ENCODE data around the gene TJP2.

The TJP2 gene

GRCh38 chr9:69307446-69308205 lies 133.5 kb downstream of the TJP2 start:
- peak; percentile 99 for DNase-seq (ENCODE audit: low read depth)
- in situ Hi-C loops (cut with HindIII; ENCODE audit: low sequenced_read_pairs) = no loop called here
- peak; percentile 5 for TF ChIP-seq CTCF (IDR thresholded peaks at IDR 0.05; ENCODE audit: low read depth, low read length, missing control alignments)
- no peak overlapping the region for H3K4me3 ChIP-seq (ENCODE audit: low read depth, low read length)

DNA sequence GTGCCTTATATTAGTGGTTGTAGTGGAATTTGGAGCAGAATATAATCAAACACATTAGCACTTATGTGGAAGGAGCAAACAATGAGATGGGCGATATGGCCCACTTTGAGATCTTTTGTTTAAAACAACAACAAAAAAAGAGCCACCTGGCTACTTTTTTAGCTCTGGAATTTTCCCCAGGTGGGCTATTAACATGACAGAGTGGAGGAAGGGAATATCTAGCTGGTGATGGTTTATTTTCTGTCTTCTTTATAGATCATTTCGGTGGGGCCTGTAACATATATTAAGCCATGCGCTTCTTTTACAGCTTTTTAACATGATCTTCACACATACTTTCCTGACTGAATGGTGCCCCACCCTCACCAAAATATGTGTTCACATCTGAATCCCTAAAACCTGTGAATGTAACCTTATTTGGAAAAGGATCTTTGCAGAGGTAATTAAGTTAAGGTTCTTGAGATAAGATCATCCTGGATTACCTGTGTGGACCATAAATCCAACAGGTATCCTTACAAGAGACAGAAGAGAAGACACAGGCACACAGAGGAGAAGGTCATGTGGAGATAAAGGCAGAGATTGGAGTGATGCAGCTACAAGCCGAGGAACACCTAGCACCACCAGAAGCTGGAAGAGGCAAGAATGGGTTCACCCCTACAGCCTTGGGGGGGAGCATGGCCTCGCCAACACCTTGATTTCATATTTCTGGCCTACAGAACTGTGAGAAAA lies 134.3 kb downstream of the TJP2 start:
- in situ Hi-C loops (cut with HindIII; ENCODE audit: low sequenced_read_pairs) = no loop called here

GRCh38 chr9:69313175-69313574 lies 139.1 kb downstream of the TJP2 start:
- in situ Hi-C loops (cut with HindIII; ENCODE audit: low sequenced_read_pairs) = no loop called here
- no peak for DNase-seq (ENCODE audit: low read depth)
- no peak overlapping the region for H3K4me3 ChIP-seq (ENCODE audit: low read depth, low read length)
- TF ChIP-seq CTCF (IDR thresholded peaks at IDR 0.05; ENCODE audit: low read depth, low read length, missing control alignments) = no peak

More for the DNA sequence above, 134.3 kb downstream of the TJP2 start:
- H3K4me3 ChIP-seq (ENCODE audit: low read depth, low read length) = no peak overlapping the region
- DNase-seq (ENCODE audit: low read depth) = no peak
- no peak for TF ChIP-seq CTCF (IDR thresholded peaks at IDR 0.05; ENCODE audit: low read depth, low read length, missing control alignments)

- no peak overlapping the region for H3K4me3 ChIP-seq (ENCODE audit: low read depth, low read length)
- in situ Hi-C loops (cut with HindIII; ENCODE audit: low sequenced_read_pairs) = no loop called here
- DNase-seq (ENCODE audit: low read depth) = no peak
- no peak for TF ChIP-seq CTCF (IDR thresholded peaks at IDR 0.05; ENCODE audit: low read depth, low read length, missing control alignments)
Observed at GRCh38 chr9:69314547-69314946, 140.5 kb downstream of the TJP2 start.

GRCh38 chr9:69317081-69317480 lies 143.0 kb downstream of the TJP2 start:
- no peak for DNase-seq (ENCODE audit: low read depth)
- no peak for TF ChIP-seq CTCF (IDR thresholded peaks at IDR 0.05; ENCODE audit: low read depth, low read length, missing control alignments)
- no peak overlapping the region for H3K4me3 ChIP-seq (ENCODE audit: low read depth, low read length)
- in situ Hi-C loops (cut with HindIII; ENCODE audit: low sequenced_read_pairs) = no loop called here

DNA sequence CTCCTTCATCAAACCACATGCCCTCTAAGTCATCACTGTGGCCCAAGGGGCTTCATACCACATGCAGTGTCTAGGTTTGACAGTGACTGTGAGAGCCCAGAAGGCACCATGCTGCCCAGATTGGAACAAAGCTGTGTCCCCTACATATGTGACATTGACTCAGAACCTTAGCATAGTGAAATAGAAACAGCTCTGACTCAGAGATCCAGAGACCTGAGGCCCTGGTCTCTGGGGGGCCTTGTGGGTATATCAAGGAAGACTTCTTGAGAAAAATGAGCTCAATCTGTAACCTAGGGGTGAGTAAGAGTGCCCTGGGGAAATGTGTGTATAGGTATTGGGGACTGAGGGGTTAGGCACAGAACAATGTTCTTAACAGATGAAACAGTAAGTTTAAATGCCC lies 143.8 kb downstream of the TJP2 start:
- in situ Hi-C loops (cut with HindIII; ENCODE audit: low sequenced_read_pairs) = no loop called here
- DNase-seq (ENCODE audit: low read depth) = no peak
- no peak for TF ChIP-seq CTCF (IDR thresholded peaks at IDR 0.05; ENCODE audit: low read depth, low read length, missing control alignments)

More for the DNA sequence above, 143.8 kb downstream of the TJP2 start:
- H3K4me3 ChIP-seq (ENCODE audit: low read depth, low read length) = no peak overlapping the region

Data from astrocyte of the cerebellum (primary cell).